IPS DF 4.7 (cell line): ENCODE results near the gene RHPN2.

Source experiments
- DNase-seq: peaks from one replicate; pipeline ENCODE4 v3.0.0-alpha.2; 2013; ENCODE audit warnings: low spot score; ENCODE audit errors: extremely low read depth

The RHPN2 gene

GRCh38 chr19:33064792-33065550, at the start of gene RHPN2:
Gene RHPN2 (minus strand): TSS chr19:33064888. CDS start chr19:33064852, 36 bp downstream.
- no peak for DNase-seq

- DNase-seq: no peak
Observed at GRCh38 chr19:33114312-33114711, 49.6 kb upstream of the RHPN2 start.

GRCh38 chr19:33111587-33111986, 46.9 kb upstream of the RHPN2 start:
- DNase-seq: no peak

- no peak for DNase-seq
Observed at GRCh38 chr19:33110137-33110910, 45.6 kb upstream of the RHPN2 start.

GRCh38 chr19:33108161-33108560, 43.5 kb upstream of the RHPN2 start:
- no peak for DNase-seq

GRCh38 chr19:33102893-33103292, 38.2 kb upstream of the RHPN2 start:
- DNase-seq: no peak

GRCh38 chr19:33100894-33101644, 36.4 kb upstream of the RHPN2 start:
- no peak for DNase-seq

- DNase-seq: no peak
Observed at GRCh38 chr19:33098055-33098534, 33.4 kb upstream of the RHPN2 start.

- DNase-seq: no peak
Observed at GRCh38 chr19:33096005-33096404, 31.3 kb upstream of the RHPN2 start.

- DNase-seq: no peak
Observed at GRCh38 chr19:33094436-33095067, 29.9 kb upstream of the RHPN2 start.

GRCh38 chr19:33093420-33094210, 28.9 kb upstream of the RHPN2 start:
- no peak for DNase-seq

- no peak for DNase-seq
Observed at GRCh38 chr19:33090179-33090578, 25.5 kb upstream of the RHPN2 start.

GRCh38 chr19:33089010-33089409, 24.3 kb upstream of the RHPN2 start:
- no peak for DNase-seq

GRCh38 chr19:33086955-33087354, 22.3 kb upstream of the RHPN2 start:
- DNase-seq: no peak

GRCh38 chr19:33085570-33086128, 21.0 kb upstream of the RHPN2 start:
- no peak for DNase-seq

- DNase-seq: no peak
Observed at GRCh38 chr19:33080761-33081681, 16.3 kb upstream of the RHPN2 start, which contains the start of gene GPATCH1. Gene GPATCH1 (plus strand): TSS chr19:33081181. CDS start chr19:33081194, 13 bp downstream.

- DNase-seq: no peak
Observed at GRCh38 chr19:33075519-33075918, 10.8 kb upstream of the RHPN2 start.

- DNase-seq: no peak
Observed at GRCh38 chr19:33071887-33072286, 7.2 kb upstream of the RHPN2 start.

GRCh38 chr19:33067121-33067520, 2.4 kb upstream of the RHPN2 start:
- DNase-seq: no peak
